Loucy (cell line): ENCODE results near the gene ANKRD33B.

ENCODE experiments used
- H2AFZ ChIP-seq: fragments of 200-600 bp; sonication (generic); 2 replicates; pipeline ENCODE4 v1.6.0; 2016; ENCODE audit warnings: antibody characterized with exemption, mild to moderate bottlenecking, low read length, moderate library complexity
- H3F3A ChIP-seq: fragments of 200-600 bp; 2 replicates; pipeline ENCODE4 v1.6.0; 2016; ENCODE audit warnings: antibody characterized with exemption, low read depth, mild to moderate bottlenecking
- H3K27me3 ChIP-seq: fragments of 200-600 bp; sonication (generic); 2 replicates; pipeline ENCODE4 v1.6.1; 2014; ENCODE audit warnings: low read length, mild to moderate bottlenecking; ENCODE audit not compliant: insufficient read depth, poor library complexity, severe bottlenecking
- H3K36me3 ChIP-seq: fragments of 200-600 bp; sonication (generic); 2 replicates; pipeline ENCODE4 v1.6.1; 2016; ENCODE audit warnings: low read length; ENCODE audit not compliant: insufficient read depth
- H3K4me1 ChIP-seq: fragments of 200-600 bp; sonication (generic); 2 replicates; pipeline ENCODE4 v1.5.1; 2014; ENCODE audit warnings: low read length, mild to moderate bottlenecking; ENCODE audit not compliant: insufficient read depth, poor library complexity, severe bottlenecking
- H3K4me2 ChIP-seq: fragments of 200-600 bp; sonication (generic); 2 replicates; pipeline ENCODE4 v1.6.0; 2014; ENCODE audit warnings: antibody characterized with exemption, low read length, low read depth, mild to moderate bottlenecking; ENCODE audit not compliant: poor library complexity, severe bottlenecking
- H3K4me3 ChIP-seq: fragments of 200-600 bp; sonication (generic); 2 replicates; pipeline ENCODE4 v1.5.1; 2014; ENCODE audit warnings: low read length, mild to moderate bottlenecking, mixed read lengths; ENCODE audit not compliant: poor library complexity, severe bottlenecking
- H3K79me2 ChIP-seq: fragments of 200-600 bp; sonication (generic); 2 replicates; pipeline ENCODE4 v1.6.1; 2014; ENCODE audit warnings: low read length; ENCODE audit not compliant: insufficient read depth
- H3K9ac ChIP-seq: fragments of 200-600 bp; sonication (generic); 2 replicates; pipeline ENCODE4 v1.6.0; 2014; ENCODE audit warnings: mild to moderate bottlenecking, low read depth, low read length, moderate library complexity; ENCODE audit not compliant: poor library complexity, severe bottlenecking
- H3K9me2 ChIP-seq: fragments of 200-600 bp; sonication (generic); replicated peaks from 2 replicates; pipeline ENCODE4 v1.6.1; 2016; ENCODE audit warnings: low read depth, low read length, mixed read lengths
- H3K9me3 ChIP-seq: fragments of 200-600 bp; sonication (generic); 2 replicates; pipeline ENCODE4 v1.6.1; 2014; ENCODE audit warnings: mild to moderate bottlenecking, antibody characterized with exemption, low read length, low read depth; ENCODE audit not compliant: insufficient read depth
- H4K20me1 ChIP-seq: fragments of 200-600 bp; sonication (generic); 2 replicates; pipeline ENCODE4 v1.6.0; 2014; ENCODE audit warnings: antibody characterized with exemption, low read length, mild to moderate bottlenecking; ENCODE audit not compliant: insufficient read depth, poor library complexity, severe bottlenecking
- CTCF ChIP-seq: fragments of 200-600 bp; sonication (generic); conservative IDR thresholded peaks from 2 replicates; pipeline ENCODE4 v1.5.1; 2014; ENCODE audit warnings: mild to moderate bottlenecking, antibody characterized with exemption, low read length
- EZH2phosphoT487 ChIP-seq: fragments of 200-600 bp; IDR thresholded peaks from 2 replicates; pipeline ENCODE4 v1.6.1; 2018; ENCODE audit warnings: antibody characterized with exemption, mild to moderate bottlenecking, moderate library complexity, borderline replicate concordance

ANKRD33B gene

DNA sequence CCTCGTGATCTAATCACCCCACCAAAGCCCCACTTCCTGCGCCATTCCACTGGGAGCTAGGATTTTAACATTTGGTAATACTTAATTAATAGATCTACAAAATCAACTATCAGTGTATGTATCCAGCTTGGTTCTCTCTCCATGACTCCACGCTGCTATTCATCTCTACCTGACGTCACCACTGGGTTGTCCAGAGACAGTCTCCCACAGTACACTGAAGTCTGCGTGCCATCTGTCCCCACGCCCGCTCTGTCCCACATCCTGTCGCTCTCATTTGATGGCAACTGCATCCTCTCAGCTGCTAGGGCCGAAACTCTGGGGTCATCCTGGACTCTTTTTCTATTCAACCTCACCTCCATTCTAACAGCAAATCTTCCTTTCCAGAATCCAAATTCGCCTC is 53.2 kb downstream of the ANKRD33B start:
- Histone ChIP-seq H3K9me2 (no peaks in the 10 kb centered on the region), H3K27me3 (no peaks in the 10 kb centered on the region), H3K4me2 (no peak overlapping the region), H3K36me3 (no peaks in the 10 kb centered on the region; the same call in 1 of the 2 replicates), H3K9ac (no peak overlapping the region), H3K4me3 (no peak overlapping the region), H2AFZ (no peak overlapping the region), H3K79me2 (no peaks in the 10 kb centered on the region), H3F3A (no peaks in the 10 kb centered on the region), H4K20me1 (no peaks in the 10 kb centered on the region), H3K4me1 (peaks cover 12% of the 10 kb centered on the region), H3K9me3 (no peaks in the 10 kb centered on the region)
- TF ChIP-seq CTCF: no peak
- TF ChIP-seq EZH2phosphoT487: no peak

DNA sequence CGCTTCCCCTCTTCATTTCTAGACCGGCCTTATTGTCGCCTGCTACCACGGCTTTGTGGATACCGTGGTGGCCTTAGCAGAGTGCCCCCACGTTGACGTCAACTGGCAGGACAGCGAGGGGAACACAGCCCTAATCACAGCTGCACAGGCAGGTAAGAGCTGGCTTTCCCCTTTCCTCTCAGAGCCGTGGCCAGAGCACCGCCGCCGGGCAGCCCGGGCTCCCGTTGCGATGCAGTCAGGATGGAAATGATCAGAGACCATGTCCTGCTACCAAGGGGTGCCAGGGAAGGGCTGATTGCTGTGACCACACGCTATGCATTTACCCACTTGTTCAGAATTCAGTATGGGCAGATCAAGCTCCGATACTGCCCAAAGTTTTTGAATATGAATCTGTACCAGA is 54.4 kb downstream of the ANKRD33B start:
- no peak overlapping the region for H2AFZ ChIP-seq
- H3K4me3 ChIP-seq: no peak overlapping the region
- no peaks in the 10 kb centered on the region for H4K20me1 ChIP-seq
- H3F3A ChIP-seq: no peaks in the 10 kb centered on the region
- no peaks in the 10 kb centered on the region for H3K9me2 ChIP-seq
- no peak overlapping the region for H3K9ac ChIP-seq
- peaks cover 18% of the 10 kb centered on the region for H3K4me1 ChIP-seq
- no peaks in the 10 kb centered on the region for H3K9me3 ChIP-seq
- TF ChIP-seq CTCF (no peak), EZH2phosphoT487 (no peak)
- no peaks in the 10 kb centered on the region for H3K79me2 ChIP-seq
- H3K36me3 ChIP-seq: no peaks in the 10 kb centered on the region; the same call in 1 of the 2 replicates
- H3K4me2 ChIP-seq: no peak overlapping the region
- no peaks in the 10 kb centered on the region for H3K27me3 ChIP-seq

DNA sequence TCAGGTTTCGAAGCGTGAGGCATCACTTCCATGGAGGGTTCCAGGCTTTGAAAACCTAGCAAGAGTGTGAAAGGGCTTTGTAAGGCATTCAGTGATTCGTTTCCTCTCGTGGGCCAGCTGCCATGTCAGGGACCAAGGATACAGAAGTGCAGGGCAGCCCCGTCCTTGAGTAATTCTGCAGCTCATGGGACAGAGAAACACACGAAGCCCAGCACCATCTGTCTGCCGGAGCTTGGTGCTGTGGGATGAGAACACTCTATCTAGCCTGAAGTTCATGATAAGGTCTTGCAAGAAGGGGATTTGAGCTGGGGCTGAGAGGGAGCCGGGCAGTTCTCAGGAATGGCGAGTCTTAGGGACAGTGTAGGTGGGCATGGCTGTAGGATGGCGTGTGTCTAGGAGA is 55.8 kb downstream of the ANKRD33B start:
- no peaks in the 10 kb centered on the region; the same call in 1 of the 2 replicates for H3K36me3 ChIP-seq
- H3K4me1 ChIP-seq: peaks cover 18% of the 10 kb centered on the region
- no peak overlapping the region for H3K9ac ChIP-seq
- no peaks in the 10 kb centered on the region for H4K20me1 ChIP-seq
- TF ChIP-seq CTCF (no peak), EZH2phosphoT487 (no peak)
- H3K9me3 ChIP-seq: no peaks in the 10 kb centered on the region
- H3K4me3 ChIP-seq: no peak overlapping the region
- no peaks in the 10 kb centered on the region for H3K9me2 ChIP-seq
- H3F3A ChIP-seq: no peaks in the 10 kb centered on the region
- no peak overlapping the region for H3K4me2 ChIP-seq
- no peaks in the 10 kb centered on the region for H3K27me3 ChIP-seq
- no peaks in the 10 kb centered on the region for H3K79me2 ChIP-seq
- H2AFZ ChIP-seq: no peak overlapping the region
